ENCODE data around the gene TSBP1.

DNA sequence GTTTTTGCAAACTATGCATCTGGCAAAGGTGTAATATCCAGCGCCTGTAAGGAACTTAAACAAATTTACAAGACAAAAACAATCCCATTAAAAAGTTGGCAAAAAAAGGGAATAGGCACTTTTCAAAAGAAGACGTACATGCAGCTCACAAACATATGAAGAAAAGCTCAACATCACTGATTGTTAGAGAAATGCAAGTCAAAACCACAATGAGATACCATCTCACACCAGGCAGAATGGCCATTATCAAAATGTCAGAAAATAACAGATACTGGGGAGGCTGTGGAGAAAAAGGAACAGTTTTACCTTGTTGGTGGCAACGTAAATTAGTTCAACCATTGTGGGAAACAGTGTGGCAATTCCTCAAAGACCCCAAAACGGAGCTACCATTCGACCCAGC is 54.2 kb downstream of the TSBP1 start:
- TF ChIP-seq, protein P1, sequence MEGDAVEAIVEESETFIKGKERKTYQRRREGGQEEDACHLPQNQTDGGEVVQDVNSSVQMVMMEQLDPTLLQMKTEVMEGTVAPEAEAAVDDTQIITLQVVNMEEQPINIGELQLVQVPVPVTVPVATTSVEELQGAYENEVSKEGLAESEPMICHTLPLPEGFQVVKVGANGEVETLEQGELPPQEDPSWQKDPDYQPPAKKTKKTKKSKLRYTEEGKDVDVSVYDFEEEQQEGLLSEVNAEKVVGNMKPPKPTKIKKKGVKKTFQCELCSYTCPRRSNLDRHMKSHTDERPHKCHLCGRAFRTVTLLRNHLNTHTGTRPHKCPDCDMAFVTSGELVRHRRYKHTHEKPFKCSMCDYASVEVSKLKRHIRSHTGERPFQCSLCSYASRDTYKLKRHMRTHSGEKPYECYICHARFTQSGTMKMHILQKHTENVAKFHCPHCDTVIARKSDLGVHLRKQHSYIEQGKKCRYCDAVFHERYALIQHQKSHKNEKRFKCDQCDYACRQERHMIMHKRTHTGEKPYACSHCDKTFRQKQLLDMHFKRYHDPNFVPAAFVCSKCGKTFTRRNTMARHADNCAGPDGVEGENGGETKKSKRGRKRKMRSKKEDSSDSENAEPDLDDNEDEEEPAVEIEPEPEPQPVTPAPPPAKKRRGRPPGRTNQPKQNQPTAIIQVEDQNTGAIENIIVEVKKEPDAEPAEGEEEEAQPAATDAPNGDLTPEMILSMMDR (IDR thresholded peaks at IDR 0.05): no peak
- TF ChIP-seq POLR2A (IDR thresholded peaks at IDR 0.05) (no peak), EP300 (IDR thresholded peaks at IDR 0.05; ENCODE audit: low read depth) (no peak), POLR2AphosphoS5 (IDR thresholded peaks at IDR 0.05) (no peak)
